K562 (cell line): ENCODE results near the gene TAS1R3. TPM values are rescaled to one million over a fixed set of nuclear protein-coding genes. Genes with fewer than 3 reads are reported as not detected.

Source experiments
- ETS2 ChIP-seq: IDR thresholded peaks from 2 replicates; pipeline ENCODE4 v1.6.1; 2016; ENCODE audit warnings: borderline replicate concordance, missing genetic modification characterization, mild to moderate bottlenecking, moderate library complexity, missing compliant biosample characterization; ENCODE audit not compliant: poor library complexity, severe bottlenecking
- FOXM1 ChIP-seq, 2 experiments: fragments of 450-650 bp in 1 of 2; sonication (generic) in 1 of 2; formaldehyde crosslinking in 1 of 2; IDR thresholded peaks; 2 replicates each; pipeline versions ENCODE4 v1.6.1 to v1.9.0; 2017 to 2022; ENCODE audit warnings: low read depth in 2 of 2, mild to moderate bottlenecking in 2 of 2, missing genetic modification reagents in 1 of 2, moderate library complexity in 1 of 2
- FOXP1 ChIP-seq: sonication (generic); formaldehyde crosslinking; IDR thresholded peaks from 2 replicates; pipeline ENCODE4 v1.8.0; 2022; ENCODE audit warnings: mild to moderate bottlenecking, missing genetic modification reagents
- IFI16 ChIP-seq: fragments of 250-450 bp; sonication (Bioruptor Pico); IDR thresholded peaks from 2 replicates; pipeline ENCODE4 v2.1.2; 2022; ENCODE audit warnings: mild to moderate bottlenecking, inconsistent platforms
- ZNF224 ChIP-seq: sonication (generic); formaldehyde crosslinking; IDR thresholded peaks from 2 replicates; pipeline ENCODE4 v1.8.0; 2022; ENCODE audit warnings: mild to moderate bottlenecking, missing genetic modification reagents
- ZNF436 ChIP-seq: fragments of 250-450, 450-650 bp; sonication (Bioruptor Pico); formaldehyde crosslinking; IDR thresholded peaks from 2 replicates; pipeline ENCODE4 v1.7.0; 2020; ENCODE audit warnings: mild to moderate bottlenecking
- ZNF551 ChIP-seq: fragments of 250-450 bp; sonication (Bioruptor Pico); IDR thresholded peaks from 2 replicates; pipeline ENCODE4 v1.5.0; 2021; ENCODE audit warnings: mild to moderate bottlenecking, moderate library complexity
- polyA plus RNA-seq, 8 experiments: library from polyadenylated mRNA; depleted of rRNA in 4 of 8; stranded (reverse) in 5 of 8; unstranded in 3 of 8; fragments of >200 nt; fragmentation: Nextera tagmentation in 2 of 8; fragmentation: Illumina TruSeq in 1 of 8; extraction: Ambion mirVana in 2 of 8; extraction: Trizol in 1 of 8; gene quantifications; 2 replicates each; pipeline versions ENCODE4 v1.2.1 to v1.2.3, GENCODE V29; 2011 to 2014; ENCODE audit warnings: inconsistent platforms in 1 of 8, missing spikeins in 1 of 8
- total RNA-seq, 7 experiments: library from RNA; depleted of rRNA in 6 of 7; stranded (reverse); fragments of >200 nt in 6 of 7; fragmentation: Illumina TruSeq in 2 of 7; extraction: Trizol in 2 of 7; gene quantifications; 2 replicates each; pipeline versions ENCODE4 v1.2.1 to v1.2.3, GENCODE V29; 2011 to 2021; ENCODE audit warnings: low replicate concordance in 1 of 7
- TF ChIP-seq, protein P1 (sequence below): fragments of 250-450 bp; sonication (Bioruptor Pico); IDR thresholded peaks from 2 replicates; pipeline ENCODE4 v1.8.0; 2022; ENCODE audit warnings: moderate library complexity, mild to moderate bottlenecking, inconsistent platforms
- TF ChIP-seq, protein P2 (sequence below): sonication (generic); formaldehyde crosslinking; IDR thresholded peaks from 2 replicates; pipeline ENCODE4 v1.9.0; 2022; ENCODE audit warnings: mild to moderate bottlenecking, missing genetic modification reagents
- TF ChIP-seq, protein P3 (sequence below): fragments of 450-650 bp; IDR thresholded peaks from 2 replicates; pipeline ENCODE4 v1.6.1; 2016; ENCODE audit warnings: mild to moderate bottlenecking, moderate library complexity

Gene TAS1R3
- total and polyA plus RNA-seq, 9 of the 15 experiments (the other 6 are each of a cell fraction or from before 2014, with no cell fraction given): 0.07 to 0.13 TPM; not detected in 7

DNA sequence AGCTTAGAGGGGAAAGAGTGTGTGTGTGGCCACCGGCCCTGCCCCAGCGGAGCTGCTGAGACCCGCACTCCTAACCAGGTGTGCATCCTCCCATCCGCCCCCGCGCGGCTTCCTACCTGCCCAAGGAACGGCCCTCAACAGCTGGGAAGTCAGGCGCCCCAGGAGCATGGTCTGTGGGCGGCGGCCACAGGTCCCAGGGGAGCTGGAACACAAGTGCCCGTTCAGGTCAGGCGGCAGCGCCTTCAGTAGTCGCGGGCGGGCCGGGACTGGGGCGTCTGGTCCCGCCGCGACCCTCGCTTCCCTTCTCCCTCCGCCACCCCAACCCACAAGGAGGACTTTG, 43.5 kb downstream of the TAS1R3 start (continued):
- TF ChIP-seq, protein P1, sequence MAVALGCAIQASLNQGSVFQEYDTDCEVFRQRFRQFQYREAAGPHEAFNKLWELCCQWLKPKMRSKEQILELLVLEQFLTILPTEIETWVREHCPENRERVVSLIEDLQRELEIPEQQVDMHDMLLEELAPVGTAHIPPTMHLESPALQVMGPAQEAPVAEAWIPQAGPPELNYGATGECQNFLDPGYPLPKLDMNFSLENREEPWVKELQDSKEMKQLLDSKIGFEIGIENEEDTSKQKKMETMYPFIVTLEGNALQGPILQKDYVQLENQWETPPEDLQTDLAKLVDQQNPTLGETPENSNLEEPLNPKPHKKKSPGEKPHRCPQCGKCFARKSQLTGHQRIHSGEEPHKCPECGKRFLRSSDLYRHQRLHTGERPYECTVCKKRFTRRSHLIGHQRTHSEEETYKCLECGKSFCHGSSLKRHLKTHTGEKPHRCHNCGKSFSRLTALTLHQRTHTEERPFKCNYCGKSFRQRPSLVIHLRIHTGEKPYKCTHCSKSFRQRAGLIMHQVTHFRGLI: no peak
- TF ChIP-seq, protein P2, sequence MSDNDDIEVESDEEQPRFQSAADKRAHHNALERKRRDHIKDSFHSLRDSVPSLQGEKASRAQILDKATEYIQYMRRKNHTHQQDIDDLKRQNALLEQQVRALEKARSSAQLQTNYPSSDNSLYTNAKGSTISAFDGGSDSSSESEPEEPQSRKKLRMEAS: no peak
- TF ChIP-seq ZNF436 (CRISPR knock-in tag) (no peak), FOXP1 (CRISPR knock-in tag) (no peak), FOXM1 (IDR thresholded peaks at IDR 0.05; ENCODE audit: low read depth) (no peak), FOXM1 (CRISPR knock-in tag; IDR thresholded peaks at IDR 0.05; ENCODE audit: low read depth) (0 out of 2 replicates have a peak, but pooled peaks have one; percentile 68), IFI16 (no peak), ZNF224 (CRISPR knock-in tag) (0 out of 2 replicates have a peak, but pooled peaks have one; percentile 5), ZNF551 (CRISPR knock-in tag) (no peak), ETS2 (tag) (no peak)
- TF ChIP-seq, protein P3, sequence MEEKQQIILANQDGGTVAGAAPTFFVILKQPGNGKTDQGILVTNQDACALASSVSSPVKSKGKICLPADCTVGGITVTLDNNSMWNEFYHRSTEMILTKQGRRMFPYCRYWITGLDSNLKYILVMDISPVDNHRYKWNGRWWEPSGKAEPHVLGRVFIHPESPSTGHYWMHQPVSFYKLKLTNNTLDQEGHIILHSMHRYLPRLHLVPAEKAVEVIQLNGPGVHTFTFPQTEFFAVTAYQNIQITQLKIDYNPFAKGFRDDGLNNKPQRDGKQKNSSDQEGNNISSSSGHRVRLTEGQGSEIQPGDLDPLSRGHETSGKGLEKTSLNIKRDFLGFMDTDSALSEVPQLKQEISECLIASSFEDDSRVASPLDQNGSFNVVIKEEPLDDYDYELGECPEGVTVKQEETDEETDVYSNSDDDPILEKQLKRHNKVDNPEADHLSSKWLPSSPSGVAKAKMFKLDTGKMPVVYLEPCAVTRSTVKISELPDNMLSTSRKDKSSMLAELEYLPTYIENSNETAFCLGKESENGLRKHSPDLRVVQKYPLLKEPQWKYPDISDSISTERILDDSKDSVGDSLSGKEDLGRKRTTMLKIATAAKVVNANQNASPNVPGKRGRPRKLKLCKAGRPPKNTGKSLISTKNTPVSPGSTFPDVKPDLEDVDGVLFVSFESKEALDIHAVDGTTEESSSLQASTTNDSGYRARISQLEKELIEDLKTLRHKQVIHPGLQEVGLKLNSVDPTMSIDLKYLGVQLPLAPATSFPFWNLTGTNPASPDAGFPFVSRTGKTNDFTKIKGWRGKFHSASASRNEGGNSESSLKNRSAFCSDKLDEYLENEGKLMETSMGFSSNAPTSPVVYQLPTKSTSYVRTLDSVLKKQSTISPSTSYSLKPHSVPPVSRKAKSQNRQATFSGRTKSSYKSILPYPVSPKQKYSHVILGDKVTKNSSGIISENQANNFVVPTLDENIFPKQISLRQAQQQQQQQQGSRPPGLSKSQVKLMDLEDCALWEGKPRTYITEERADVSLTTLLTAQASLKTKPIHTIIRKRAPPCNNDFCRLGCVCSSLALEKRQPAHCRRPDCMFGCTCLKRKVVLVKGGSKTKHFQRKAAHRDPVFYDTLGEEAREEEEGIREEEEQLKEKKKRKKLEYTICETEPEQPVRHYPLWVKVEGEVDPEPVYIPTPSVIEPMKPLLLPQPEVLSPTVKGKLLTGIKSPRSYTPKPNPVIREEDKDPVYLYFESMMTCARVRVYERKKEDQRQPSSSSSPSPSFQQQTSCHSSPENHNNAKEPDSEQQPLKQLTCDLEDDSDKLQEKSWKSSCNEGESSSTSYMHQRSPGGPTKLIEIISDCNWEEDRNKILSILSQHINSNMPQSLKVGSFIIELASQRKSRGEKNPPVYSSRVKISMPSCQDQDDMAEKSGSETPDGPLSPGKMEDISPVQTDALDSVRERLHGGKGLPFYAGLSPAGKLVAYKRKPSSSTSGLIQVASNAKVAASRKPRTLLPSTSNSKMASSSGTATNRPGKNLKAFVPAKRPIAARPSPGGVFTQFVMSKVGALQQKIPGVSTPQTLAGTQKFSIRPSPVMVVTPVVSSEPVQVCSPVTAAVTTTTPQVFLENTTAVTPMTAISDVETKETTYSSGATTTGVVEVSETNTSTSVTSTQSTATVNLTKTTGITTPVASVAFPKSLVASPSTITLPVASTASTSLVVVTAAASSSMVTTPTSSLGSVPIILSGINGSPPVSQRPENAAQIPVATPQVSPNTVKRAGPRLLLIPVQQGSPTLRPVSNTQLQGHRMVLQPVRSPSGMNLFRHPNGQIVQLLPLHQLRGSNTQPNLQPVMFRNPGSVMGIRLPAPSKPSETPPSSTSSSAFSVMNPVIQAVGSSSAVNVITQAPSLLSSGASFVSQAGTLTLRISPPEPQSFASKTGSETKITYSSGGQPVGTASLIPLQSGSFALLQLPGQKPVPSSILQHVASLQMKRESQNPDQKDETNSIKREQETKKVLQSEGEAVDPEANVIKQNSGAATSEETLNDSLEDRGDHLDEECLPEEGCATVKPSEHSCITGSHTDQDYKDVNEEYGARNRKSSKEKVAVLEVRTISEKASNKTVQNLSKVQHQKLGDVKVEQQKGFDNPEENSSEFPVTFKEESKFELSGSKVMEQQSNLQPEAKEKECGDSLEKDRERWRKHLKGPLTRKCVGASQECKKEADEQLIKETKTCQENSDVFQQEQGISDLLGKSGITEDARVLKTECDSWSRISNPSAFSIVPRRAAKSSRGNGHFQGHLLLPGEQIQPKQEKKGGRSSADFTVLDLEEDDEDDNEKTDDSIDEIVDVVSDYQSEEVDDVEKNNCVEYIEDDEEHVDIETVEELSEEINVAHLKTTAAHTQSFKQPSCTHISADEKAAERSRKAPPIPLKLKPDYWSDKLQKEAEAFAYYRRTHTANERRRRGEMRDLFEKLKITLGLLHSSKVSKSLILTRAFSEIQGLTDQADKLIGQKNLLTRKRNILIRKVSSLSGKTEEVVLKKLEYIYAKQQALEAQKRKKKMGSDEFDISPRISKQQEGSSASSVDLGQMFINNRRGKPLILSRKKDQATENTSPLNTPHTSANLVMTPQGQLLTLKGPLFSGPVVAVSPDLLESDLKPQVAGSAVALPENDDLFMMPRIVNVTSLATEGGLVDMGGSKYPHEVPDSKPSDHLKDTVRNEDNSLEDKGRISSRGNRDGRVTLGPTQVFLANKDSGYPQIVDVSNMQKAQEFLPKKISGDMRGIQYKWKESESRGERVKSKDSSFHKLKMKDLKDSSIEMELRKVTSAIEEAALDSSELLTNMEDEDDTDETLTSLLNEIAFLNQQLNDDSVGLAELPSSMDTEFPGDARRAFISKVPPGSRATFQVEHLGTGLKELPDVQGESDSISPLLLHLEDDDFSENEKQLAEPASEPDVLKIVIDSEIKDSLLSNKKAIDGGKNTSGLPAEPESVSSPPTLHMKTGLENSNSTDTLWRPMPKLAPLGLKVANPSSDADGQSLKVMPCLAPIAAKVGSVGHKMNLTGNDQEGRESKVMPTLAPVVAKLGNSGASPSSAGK: no peak
